SK-N-MC (cell line): Measurements from ENCODE around the gene BICDL1.

ENCODE experiments used
- EZH2 ChIP-seq: fragments of 200-600 bp; sonication (generic); IDR thresholded peaks from one replicate; pipeline ENCODE4 v1.6.1; 2017; ENCODE audit warnings: antibody characterized with exemption
- FOXP2 ChIP-seq: optimal IDR thresholded peaks from 2 replicates; pipeline ENCODE3; 2011; ENCODE audit warnings: mild to moderate bottlenecking, moderate library complexity; ENCODE audit not compliant: insufficient read depth; ENCODE audit errors: extremely low read length, control extremely low read depth
- POLR2AphosphoS5 ChIP-seq: IDR thresholded peaks from 2 replicates; pipeline ENCODE4 v1.6.1; 2012; ENCODE audit warnings: mild to moderate bottlenecking, low read depth, low read length, borderline replicate concordance

- no peak for TF ChIP-seq POLR2AphosphoS5
- no peak for TF ChIP-seq EZH2
- no peak for TF ChIP-seq FOXP2
These were observed 66.4 kb downstream of the BICDL1 start for GRCh38 chr12:120055231-120056000.
